Measurements from ENCODE around the gene SOX3.

SOX3 gene

DNA sequence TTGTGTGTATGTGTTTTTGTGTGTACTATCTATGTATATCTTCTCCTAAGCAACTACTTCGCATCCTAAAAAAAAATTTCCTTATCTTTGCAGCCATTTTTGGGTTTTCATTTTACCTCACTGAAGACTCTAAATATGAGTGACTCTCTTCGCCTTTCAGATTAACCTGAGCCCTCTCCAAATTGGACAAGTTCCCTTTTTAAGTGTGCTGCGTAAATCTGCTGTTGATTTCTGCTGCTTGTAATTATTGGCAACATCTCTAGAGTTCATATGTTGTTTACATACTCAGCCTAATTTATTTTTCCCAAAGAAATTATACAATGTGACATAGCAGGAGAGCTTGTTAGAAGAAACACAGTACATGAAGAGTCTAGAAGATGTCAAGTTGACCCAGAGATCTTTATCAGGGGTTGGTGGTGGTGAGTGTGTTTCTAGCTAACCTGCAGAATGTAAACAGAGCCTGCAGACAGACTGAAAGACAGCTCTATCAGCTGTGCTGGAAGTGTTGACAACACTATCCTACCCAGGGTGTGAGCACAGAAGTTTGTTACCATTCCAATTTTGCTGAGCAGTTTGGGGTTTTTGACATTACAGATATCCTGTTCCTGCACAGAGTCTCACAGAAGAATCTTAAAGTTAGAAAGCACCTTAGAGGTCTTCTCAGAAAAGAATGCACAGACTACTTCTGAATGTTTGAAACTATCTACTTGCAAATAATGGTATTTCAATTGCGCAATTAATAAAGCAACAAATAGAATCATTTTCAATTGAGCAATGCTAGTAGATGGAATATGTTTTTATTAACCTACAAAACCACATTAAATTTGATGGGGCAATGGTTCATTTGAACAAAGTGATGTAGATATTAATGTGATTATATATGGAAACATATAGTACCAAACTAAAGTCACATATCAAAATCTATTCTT, 12.5 kb downstream of the SOX3 start:
- DNase-seq, result no peak

DNA sequence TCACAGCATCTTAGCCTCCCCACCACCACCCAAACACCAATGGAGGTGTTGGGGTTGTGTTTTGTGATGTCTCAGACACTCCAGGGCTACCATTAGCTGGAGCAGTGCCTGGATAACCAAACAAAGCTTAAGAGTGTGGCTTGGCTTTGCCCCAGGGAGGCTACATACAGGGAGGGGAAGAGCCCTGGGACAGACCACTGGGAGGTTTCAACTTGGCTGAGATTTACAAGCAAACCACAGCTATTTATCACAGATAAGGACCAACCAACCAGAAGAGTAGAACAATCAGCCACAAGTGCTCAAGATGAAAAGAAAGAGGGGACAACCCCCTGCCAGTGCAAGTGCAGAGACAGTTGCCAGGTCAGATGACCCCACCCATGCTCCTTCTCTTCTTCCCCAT, 24.1 kb downstream of the SOX3 start:
- no peak for DNase-seq

- DNase-seq, result no peak
Measured at GRCh38 chrX:140477987-140478386, 26.9 kb downstream of the SOX3 start.

- no peak for DNase-seq
Measured at GRCh38 chrX:140475025-140475424, 29.8 kb downstream of the SOX3 start.

GRCh38 chrX:140467211-140467610, 37.7 kb downstream of the SOX3 start:
- DNase-seq, result no peak
